GM19395 (cell line): ENCODE measurements around the gene GAS2L1.

Experiments
- ATAC-seq: cut with Tn5 transposase; IDR thresholded peaks from one replicate; pipeline ENCODE4 v1.9.1; 2021; ENCODE audit warnings: mild to moderate bottlenecking, moderate library complexity; ENCODE audit not compliant: unreplicated experiment

The GAS2L1 gene

DNA sequence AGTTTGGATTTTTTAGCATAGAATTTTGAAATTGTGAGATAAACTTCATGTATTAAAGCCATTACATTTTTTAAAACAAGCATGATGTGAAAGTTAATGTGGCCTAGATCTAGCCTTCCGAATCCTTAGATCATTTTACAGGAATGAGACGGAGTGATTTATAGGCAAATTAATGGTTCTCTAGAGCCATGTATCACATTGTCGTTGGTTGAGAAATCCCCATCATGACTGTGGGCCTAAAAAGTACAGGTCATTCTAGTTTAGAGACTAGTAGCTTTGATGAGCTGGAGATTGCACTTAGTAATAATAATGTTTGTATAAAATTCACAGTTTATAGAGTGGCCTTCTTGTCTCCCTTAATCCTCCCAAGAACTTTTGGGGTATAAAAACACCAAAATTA lies 31.3 kb upstream of the GAS2L1 start:
- ATAC-seq, result no peak

- ATAC-seq, result no peak
Measured at GRCh38 chr22:29275819-29276565, 30.5 kb upstream of the GAS2L1 start.

DNA sequence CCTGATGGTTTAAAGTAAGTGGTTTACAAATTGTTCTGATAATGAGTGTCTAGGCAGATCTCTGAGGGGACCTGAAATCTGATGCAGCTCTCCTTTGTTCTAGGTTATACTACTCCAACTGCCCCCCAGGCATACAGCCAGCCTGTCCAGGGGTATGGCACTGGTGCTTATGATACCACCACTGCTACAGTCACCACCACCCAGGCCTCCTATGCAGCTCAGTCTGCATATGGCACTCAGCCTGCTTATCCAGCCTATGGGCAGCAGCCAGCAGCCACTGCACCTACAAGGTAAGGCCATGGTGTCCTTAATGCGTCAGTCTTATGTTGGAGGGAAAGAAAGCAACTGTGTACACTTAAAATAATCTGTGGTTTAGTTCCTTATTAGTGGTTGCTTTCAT lies 28.5 kb upstream of the GAS2L1 start:
- ATAC-seq, result no peak

GRCh38 chr22:29284196-29284595 lies 22.3 kb upstream of the GAS2L1 start:
- no peak for ATAC-seq

- ATAC-seq, result no peak
Measured at GRCh38 chr22:29288837-29289236, 17.6 kb upstream of the GAS2L1 start.

- ATAC-seq, result no peak
Measured at GRCh38 chr22:29290061-29290460, 16.4 kb upstream of the GAS2L1 start.

GRCh38 chr22:29291215-29291614 lies 15.2 kb upstream of the GAS2L1 start:
- ATAC-seq, result no peak

DNA sequence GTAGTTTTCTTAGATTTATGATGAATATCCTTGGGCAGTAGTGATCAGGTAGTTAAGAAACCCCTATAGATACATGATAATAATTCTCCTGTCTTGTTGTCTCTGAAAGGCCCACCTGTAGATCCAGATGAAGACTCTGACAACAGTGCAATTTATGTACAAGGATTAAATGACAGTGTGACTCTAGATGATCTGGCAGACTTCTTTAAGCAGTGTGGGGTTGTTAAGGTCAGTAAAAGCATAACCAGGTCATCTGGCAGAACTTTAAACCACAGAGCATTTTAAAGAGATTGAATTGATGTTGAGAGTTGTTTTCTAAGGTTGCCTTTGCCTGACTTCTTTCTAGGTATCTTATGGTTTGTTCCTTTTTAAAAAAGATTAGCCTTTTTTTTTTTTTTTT lies 14.1 kb upstream of the GAS2L1 start:
- ATAC-seq, result no peak

DNA sequence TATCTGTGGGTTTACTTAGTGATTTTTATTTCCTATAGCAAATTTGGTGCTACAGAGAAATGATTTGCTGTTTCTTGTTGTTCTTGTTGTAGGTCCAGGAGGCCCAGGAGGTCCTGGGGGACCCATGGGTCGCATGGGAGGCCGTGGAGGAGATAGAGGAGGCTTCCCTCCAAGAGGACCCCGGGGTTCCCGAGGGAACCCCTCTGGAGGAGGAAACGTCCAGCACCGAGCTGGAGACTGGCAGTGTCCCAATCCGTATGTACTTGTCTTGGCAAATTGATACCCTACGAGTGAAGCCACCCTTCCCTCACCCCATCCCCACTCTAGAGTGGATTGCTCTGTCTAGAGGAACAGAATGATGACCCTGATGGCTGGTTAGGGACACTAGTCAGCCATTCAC lies 7.8 kb upstream of the GAS2L1 start:
- no peak for ATAC-seq

DNA sequence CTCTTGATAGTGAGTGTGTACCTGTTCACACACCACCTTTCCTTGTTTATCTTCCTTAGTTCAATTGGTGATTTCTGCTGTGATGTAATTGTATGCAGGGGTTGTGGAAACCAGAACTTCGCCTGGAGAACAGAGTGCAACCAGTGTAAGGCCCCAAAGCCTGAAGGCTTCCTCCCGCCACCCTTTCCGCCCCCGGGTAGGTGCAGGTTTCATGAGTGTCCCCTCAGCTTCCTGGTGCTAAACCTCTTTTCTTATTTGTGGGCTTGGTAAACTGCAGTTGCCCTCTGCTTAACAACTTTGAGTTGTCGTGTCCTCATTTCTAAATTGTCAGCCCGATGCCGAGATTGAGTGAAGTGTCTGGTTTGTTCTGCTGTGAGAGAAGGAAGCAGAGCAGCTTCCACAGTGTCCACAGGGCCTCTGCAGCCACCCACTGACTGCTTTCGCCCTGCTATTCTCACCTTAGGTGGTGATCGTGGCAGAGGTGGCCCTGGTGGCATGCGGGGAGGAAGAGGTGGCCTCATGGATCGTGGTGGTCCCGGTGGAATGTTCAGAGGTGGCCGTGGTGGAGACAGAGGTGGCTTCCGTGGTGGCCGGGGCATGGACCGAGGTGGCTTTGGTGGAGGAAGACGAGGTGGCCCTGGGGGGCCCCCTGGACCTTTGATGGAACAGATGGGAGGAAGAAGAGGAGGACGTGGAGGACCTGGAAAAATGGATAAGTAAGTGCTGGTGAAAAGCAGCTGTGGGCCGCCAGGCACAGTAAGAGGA lies 7.1 kb upstream of the GAS2L1 start:
- ATAC-seq, result no peak

DNA sequence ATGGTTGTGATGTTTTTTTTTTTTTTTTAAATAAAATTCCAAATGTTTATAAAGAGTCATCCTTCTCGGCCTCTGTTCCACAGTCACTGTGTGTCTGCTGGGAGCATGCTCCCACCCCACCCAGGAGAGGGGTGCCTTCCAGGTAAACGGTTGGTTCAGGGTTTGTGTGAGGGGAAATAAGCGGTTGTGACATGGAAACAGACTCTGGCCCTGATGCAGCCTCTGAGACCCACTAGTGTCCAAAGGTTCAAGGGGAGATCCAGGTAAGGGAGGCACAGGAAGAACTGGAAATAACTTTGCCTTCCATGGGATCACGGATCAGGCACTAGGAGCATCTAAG lies 6.0 kb upstream of the GAS2L1 start:
- ATAC-seq, result no peak

DNA sequence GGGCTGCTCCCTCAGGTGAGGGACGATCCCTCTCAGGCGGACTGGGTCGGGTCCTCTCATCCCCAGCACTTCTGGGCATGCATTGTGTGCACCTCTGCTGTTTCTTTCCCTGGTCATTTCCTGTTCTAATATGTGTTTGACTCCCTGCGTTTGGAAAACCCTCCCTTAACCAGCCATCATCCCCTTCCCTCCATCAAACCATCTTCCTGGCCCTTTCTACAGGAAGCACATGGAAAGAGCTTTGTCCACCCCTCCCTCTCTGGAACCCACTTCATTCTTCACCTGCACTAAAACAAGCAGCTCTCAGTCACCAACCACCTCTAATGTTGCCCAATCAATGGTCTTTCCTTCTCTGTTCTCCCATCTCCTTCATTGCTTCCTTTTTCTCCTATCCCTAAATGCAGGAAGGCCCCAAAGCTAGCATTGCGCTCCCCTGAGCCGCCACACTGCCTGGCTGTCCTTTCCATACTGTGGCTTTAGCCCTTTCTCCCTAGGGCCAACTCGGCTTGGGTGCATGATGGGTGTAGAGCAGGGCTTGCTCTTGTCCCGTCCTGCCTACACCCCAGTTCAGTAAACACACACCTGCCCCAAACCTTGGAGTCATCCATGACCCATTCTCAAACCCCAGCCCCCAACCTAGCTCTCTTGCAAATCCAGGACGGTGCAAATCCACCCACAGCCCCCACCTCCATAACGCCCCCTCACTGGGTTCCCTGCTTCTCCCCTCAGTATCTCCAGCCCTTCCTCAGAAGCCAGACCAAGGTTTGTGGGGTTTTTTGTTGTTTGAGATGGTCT lies 5.4 kb upstream of the GAS2L1 start:
- ATAC-seq, result no peak

- no peak for ATAC-seq
Measured at GRCh38 chr22:29301716-29302401, 4.6 kb upstream of the GAS2L1 start.

DNA sequence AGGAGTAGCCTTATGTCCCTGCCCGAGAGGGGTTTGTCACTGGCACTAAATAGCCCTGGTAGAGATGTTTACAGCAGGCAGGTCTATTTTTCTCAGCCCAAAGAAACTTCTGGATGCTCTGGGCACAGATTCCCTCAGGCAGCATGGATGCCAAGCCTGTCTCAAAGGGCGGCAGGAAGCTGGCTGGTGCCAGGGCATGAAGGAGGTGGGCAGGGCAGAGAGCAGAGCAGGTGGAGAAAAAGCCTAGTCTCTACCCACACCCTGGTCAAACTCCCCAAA lies 4.1 kb upstream of the GAS2L1 start:
- no peak for ATAC-seq

- ATAC-seq, result no peak
Measured at GRCh38 chr22:29302681-29303465, 3.6 kb upstream of the GAS2L1 start.

DNA sequence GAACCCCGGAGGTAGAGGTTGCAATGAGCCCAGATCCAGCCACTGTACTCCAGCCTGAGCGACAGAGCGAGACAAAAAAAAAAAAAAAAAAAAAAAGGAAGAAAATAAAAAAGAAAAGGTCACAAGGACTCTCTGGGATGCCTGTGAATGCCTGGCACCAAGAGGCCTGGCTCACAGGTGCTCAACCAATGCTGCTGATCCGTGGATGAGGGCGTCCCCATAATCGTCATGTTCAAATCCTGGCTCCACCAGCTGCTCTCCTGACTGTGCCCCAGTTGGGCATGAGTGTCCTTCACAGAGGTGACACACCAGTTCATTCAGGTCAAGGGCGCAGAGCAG lies 645 bp upstream of the GAS2L1 start:
- ATAC-seq, result no peak

DNA sequence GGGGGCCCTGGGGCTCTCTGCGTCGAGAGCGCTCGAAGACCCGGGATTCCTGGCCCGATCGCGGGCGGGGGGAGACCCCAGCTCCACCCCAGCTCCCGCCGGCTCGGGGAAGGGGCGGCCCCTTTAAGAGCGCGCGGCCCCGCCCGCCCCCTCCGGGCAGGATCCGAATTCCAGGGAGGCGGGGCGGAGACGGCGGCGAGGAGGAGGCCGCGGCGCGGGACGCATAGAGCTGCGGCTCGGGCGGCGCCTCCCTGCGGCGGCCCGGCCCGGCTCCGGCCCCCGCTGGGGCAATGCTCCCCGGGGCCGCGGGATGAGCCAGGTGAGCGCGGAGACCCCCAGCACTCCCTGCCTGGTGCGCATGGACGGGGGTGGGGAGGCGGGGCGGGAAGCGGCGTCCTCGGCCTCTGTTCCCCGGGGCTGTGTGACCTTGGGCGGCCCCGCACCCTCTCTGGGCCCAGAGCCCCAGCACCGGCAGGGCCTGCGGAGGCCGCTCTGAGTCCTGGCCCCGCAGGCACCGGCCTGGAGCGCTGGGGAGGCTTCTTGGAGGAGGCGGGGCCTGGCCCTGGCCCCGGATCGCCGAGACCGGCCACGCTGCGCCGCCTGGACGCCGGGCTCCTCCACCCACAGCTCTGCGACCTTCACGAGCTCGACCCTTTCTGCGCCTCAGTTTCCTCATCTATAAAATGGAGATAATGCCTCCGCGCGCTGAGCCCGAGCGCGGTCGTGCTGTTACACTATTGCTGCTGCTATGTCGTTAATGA lies 565 bp downstream of the GAS2L1 start:
- no peak for ATAC-seq

DNA sequence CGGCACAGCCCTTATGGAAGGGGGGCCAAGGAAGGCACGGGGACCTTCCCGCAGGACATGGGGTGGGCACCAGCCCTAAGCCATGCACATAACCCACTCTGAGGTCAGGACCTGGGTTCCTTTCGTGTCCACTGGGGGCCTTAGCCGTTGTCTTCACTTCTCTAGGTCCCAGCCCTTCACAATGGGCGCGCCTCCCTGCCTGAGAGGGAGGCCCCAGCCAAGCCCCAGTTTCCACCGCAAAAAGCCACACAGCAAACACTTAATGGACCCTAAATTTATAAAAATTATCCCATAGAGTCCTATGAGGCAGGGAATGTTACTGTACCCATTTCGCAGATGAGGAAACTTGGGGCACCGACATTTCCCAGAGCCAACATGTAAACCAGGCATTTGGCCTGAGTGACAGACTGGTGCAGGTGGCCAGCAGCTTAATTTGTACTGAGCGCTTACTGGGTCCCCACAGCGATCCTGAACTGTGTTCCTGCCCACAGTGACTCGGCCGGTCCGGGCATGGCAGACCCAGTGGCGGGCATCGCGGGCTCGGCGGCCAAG lies 1.2 kb downstream of the GAS2L1 start:
- ATAC-seq, result no peak

GRCh38 chr22:29308148-29308790 lies 1.8 kb downstream of the GAS2L1 start:
- ATAC-seq, result no peak
